Panc1 (cell line): ENCODE measurements around the gene GTF2H1. TPM values are rescaled to one million over a fixed set of nuclear protein-coding genes. Genes with fewer than 3 reads are reported as not detected.

Source experiments
- ATAC-seq: fragments of 200-7000 bp; cut with Tn5 transposase; 2 replicates; pipeline ENCODE4 v1.9.1; 2020; ENCODE audit warnings: mild to moderate bottlenecking, moderate library complexity
- BruUV-seq: library from RNA; stranded (reverse); fragments of 400-500 nt; replicated peaks from 2 replicates; lab custom pipeline; 2021; lab: Mats Ljungman, UMichigan
- CTCF ChIA-PET: fragments of 300-600 bp; sonication (Branson Sonifier 250); formaldehyde crosslinking; loops from one replicate; lab custom pipeline; 2022; ENCODE audit warnings: antibody characterized with exemption; lab: Charles Lee
- POLR2A ChIA-PET: fragments of 300-600 bp; sonication (Branson Sonifier 250); formaldehyde crosslinking; loops from one replicate; lab custom pipeline; 2022; ENCODE audit warnings: antibody characterized with exemption; lab: Charles Lee
- DNase-seq: peaks from one replicate; pipeline ENCODE4 v3.0.0-alpha.2; 2010; ENCODE audit warnings: low read depth, low spot score
- H3K27ac ChIP-seq: 2 replicates; pipeline ENCODE4 v1.5.1; 2011; ENCODE audit warnings: mild to moderate bottlenecking, low read length, inconsistent platforms
- H3K27me3 ChIP-seq: fragments of 200-500 bp; sonication (Bioruptor generic); 2 replicates; pipeline ENCODE4 v1.6.0; 2014; ENCODE audit warnings: low read length, inconsistent platforms; ENCODE audit not compliant: control insufficient read depth, insufficient read depth
- H3K36me3 ChIP-seq: fragments of 200-500 bp; sonication (Bioruptor generic); 2 replicates; pipeline ENCODE4 v1.5.1; 2014; ENCODE audit warnings: inconsistent platforms, mild to moderate bottlenecking, low read length, moderate library complexity; ENCODE audit not compliant: control insufficient read depth, insufficient read depth
- H3K4me1 ChIP-seq: 2 replicates; pipeline ENCODE4 v1.5.1; 2011; ENCODE audit warnings: inconsistent platforms, mild to moderate bottlenecking, low read length, moderate library complexity; ENCODE audit not compliant: control insufficient read depth, insufficient read depth
- H3K4me3 ChIP-seq, 2 experiments: 2 replicates each; pipeline ENCODE4 v1.5.1; 2011 to 2012; ENCODE audit warnings: low read depth in 2 of 2, low read length in 2 of 2, mild to moderate bottlenecking in 2 of 2, inconsistent platforms in 1 of 2, moderate library complexity in 1 of 2
- H3K9me3 ChIP-seq: fragments of 200-500 bp; sonication (Bioruptor generic); 2 replicates; pipeline ENCODE4 v1.5.1; 2014; ENCODE audit warnings: low read depth, mild to moderate bottlenecking, inconsistent platforms, low read length, moderate library complexity; ENCODE audit not compliant: control insufficient read depth, insufficient read depth
- CTCF ChIP-seq: fragments of 450-650 bp; IDR thresholded peaks from 2 replicates; pipeline ENCODE4 v1.5.1; 2017; ENCODE audit warnings: mild to moderate bottlenecking
- POLR2AphosphoS5 ChIP-seq: IDR thresholded peaks from 2 replicates; pipeline ENCODE4 v1.6.1; 2012; ENCODE audit warnings: mild to moderate bottlenecking, low read depth, low read length, moderate library complexity
- REST ChIP-seq, 2 experiments: IDR thresholded peaks; 2 replicates each; pipeline ENCODE4 v1.6.1; 2011 to 2012; ENCODE audit warnings: low read depth in 2 of 2, control low read depth in 1 of 2, low read length in 1 of 2, mild to moderate bottlenecking in 1 of 2, moderate library complexity in 1 of 2; ENCODE audit not compliant: insufficient read depth in 1 of 2
- SIN3A ChIP-seq: IDR thresholded peaks from 2 replicates; pipeline ENCODE4 v1.6.1; 2012; ENCODE audit warnings: low read depth, mild to moderate bottlenecking, low read length, moderate library complexity, borderline replicate concordance; ENCODE audit not compliant: insufficient read depth
- TCF7L2 ChIP-seq: IDR thresholded peaks from 2 replicates; pipeline ENCODE4 v1.6.1; 2011; ENCODE audit warnings: mild to moderate bottlenecking, low read depth, low read length, inconsistent platforms
- in situ Hi-C: cut with HindIII; loops from 2 replicates; pipeline ENCODE4 v1.10.0; 2016; ENCODE audit warnings: low sequenced_read_pairs, low pct_unique_long_range_greater_than_20kb
- intact Hi-C: fragments of 100-400 bp; cut with micrococcal nuclease; formaldehyde crosslinking; loops from one replicate; pipeline ENCODE4 v1.10.0; 2022; ENCODE audit not compliant: unreplicated experiment
- total RNA-seq: library from RNA; stranded (reverse); gene quantifications from one replicate; pipeline ENCODE4 v1.2.1, GENCODE V29; 2021; ENCODE audit not compliant: unreplicated experiment

The GTF2H1 gene
- total RNA-seq, 1 experiment from 2014 or later, result 60.6 TPM

- BruUV-seq, result no TSS peak
- DNase-seq (no peak), ATAC-seq (no peak)
- CTCF ChIA-PET, result no interaction called here
- in situ Hi-C loops (no loop called here), intact Hi-C loops (no loop called here)
- Histone ChIP-seq H3K9me3 (no peaks in the 10 kb centered on the region), H3K27ac (no peak overlapping the region), H3K4me3 (no peak overlapping the region), H3K36me3 (peaks cover 25% of the 10 kb centered on the region), H3K4me1 (no peaks in the 10 kb centered on the region; the same call in 1 of the 2 replicates), H3K27me3 (no peaks in the 10 kb centered on the region)
- POLR2A ChIA-PET, result interaction anchor here (0.5 kb wide), 1 partner anchor 98 kb away, joined by 6 read pairs; no protein-coding TSS in a partner anchor
- TF ChIP-seq REST (IDR thresholded peaks at IDR 0.05; ENCODE audit: insufficient read depth in 1 of 2, low read depth in 2 of 2, low read length in 1 of 2), result no peak
- no peak for TF ChIP-seq SIN3A
- no peak for TF ChIP-seq TCF7L2
- no peak for TF ChIP-seq CTCF
- no peak for TF ChIP-seq POLR2AphosphoS5
Measured at GRCh38 chr11:18308242-18308641, 14.1 kb upstream of the GTF2H1 start.

GRCh38 chr11:18309691-18310090 lies 12.7 kb upstream of the GTF2H1 start:
- Histone ChIP-seq H3K27ac (no peak overlapping the region), H3K4me3 (no peak overlapping the region), H3K36me3 (peaks cover 25% of the 10 kb centered on the region), H3K4me1 (no peaks in the 10 kb centered on the region; the same call in 1 of the 2 replicates), H3K9me3 (no peaks in the 10 kb centered on the region), H3K27me3 (no peaks in the 10 kb centered on the region)
- ChIA-PET CTCF (no interaction called here), POLR2A (no interaction called here)
- DNase-seq, result no peak
- no TSS peak for BruUV-seq
- intact Hi-C loops, result no loop called here
- in situ Hi-C loops, result no loop called here
- TF ChIP-seq POLR2AphosphoS5, result no peak
- TF ChIP-seq CTCF, result no peak
- TF ChIP-seq TCF7L2, result no peak
- no peak for TF ChIP-seq REST (IDR thresholded peaks at IDR 0.05; ENCODE audit: insufficient read depth in 1 of 2, low read depth in 2 of 2, low read length in 1 of 2)
- no peak for TF ChIP-seq SIN3A
- ATAC-seq, result no peak
